ENCODE data around the gene GLYR1.
A peak's percentile ranks its signal among the peaks of the same experiment; 100 is the strongest.
"Not testable (repeated sequence)": the region's sequence is repeated elsewhere in the genome, so short reads cannot be mapped to it uniquely, and the experiment has no call there.

GLYR1 gene

DNA sequence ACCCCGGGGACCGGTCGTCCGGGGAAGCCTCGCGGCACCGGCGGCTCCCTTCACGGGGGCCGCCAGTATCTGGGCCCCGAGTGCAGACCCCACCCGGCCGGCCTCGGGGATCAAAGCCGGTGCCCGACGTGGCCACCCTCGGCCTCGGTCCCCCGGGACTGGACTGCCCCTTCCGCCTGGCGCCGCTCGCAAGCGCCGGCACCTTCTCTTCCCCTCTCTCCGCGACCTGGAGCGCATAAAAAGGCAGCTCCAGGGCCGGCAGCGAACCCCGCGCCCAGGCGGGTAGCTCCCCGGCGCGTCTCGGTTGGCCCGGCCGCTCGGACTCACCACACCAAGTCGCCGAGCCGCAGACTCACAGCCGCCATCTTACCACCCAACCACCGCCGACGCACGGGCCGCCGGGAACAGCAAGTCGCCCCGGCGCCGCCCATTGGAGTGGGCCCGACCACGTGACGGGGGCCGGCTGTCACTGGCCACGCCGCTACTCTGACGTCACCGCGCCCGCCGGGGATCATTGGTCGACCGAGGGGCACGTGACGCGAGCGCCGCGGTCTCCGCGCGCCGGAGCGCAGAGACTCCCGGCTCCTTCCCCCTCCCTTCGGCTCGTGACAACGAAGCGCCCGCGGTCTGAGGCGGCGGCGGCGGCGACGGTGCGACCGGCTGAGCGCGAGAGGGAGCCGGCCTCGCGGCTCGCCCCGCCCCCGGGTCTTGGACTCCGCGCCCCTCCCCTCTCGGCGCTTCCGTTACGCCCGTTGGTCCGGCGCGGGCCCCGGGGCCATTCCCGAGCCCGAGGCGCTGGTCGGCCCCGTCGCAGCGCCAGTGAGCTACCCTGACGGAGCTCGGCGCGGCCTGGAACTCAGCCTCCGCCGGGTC lies at the start of gene GLYR1, which contains the start of gene UBN1:
Gene GLYR1, minus strand, starts transcription at position 388 of the 873 bp plus-strand sequence. Its CDS starts 23 bp downstream, at position 365.
Gene UBN1, plus strand, starts transcription at position 581 of the 873 bp plus-strand sequence. CDS start 5,437 bp downstream, outside the sequence.
- CTCF ChIA-PET = interaction anchor here (0.9 to 2.3 kb wide), 7 partner anchors 10 to 111 kb away, joined by 3 to 18 read pairs (median 4); partner anchors contain the start of gene SEC14L5
- peak within 1 kb of the TSS; percentile 72 for H3K4me3 ChIP-seq (ENCODE audit: low read depth, low read length)
- POLR2A ChIA-PET = interaction anchor here (0.6 to 1.5 kb wide), 4 partner anchors 10 to 98 kb away, joined by 3 to 5 read pairs (median 3); no protein-coding TSS in a partner anchor
- TF ChIP-seq, protein P1, sequence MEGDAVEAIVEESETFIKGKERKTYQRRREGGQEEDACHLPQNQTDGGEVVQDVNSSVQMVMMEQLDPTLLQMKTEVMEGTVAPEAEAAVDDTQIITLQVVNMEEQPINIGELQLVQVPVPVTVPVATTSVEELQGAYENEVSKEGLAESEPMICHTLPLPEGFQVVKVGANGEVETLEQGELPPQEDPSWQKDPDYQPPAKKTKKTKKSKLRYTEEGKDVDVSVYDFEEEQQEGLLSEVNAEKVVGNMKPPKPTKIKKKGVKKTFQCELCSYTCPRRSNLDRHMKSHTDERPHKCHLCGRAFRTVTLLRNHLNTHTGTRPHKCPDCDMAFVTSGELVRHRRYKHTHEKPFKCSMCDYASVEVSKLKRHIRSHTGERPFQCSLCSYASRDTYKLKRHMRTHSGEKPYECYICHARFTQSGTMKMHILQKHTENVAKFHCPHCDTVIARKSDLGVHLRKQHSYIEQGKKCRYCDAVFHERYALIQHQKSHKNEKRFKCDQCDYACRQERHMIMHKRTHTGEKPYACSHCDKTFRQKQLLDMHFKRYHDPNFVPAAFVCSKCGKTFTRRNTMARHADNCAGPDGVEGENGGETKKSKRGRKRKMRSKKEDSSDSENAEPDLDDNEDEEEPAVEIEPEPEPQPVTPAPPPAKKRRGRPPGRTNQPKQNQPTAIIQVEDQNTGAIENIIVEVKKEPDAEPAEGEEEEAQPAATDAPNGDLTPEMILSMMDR (IDR thresholded peaks at IDR 0.05; ENCODE audit: insufficient read depth, low read length, missing control alignments) = no peak
- DNase-seq (ENCODE audit: low read depth, low spot score) = peak; percentile 41

- DNase-seq (ENCODE audit: low read depth, low spot score); CTCF ChIA-PET; POLR2A ChIA-PET; H3K4me3 ChIP-seq (ENCODE audit: low read depth, low read length): not testable (repeated sequence)
Measured at GRCh38 chr16:4896761-4897160, 49.7 kb upstream of the GLYR1 start.

- TF ChIP-seq, protein P1 (IDR thresholded peaks at IDR 0.05; ENCODE audit: insufficient read depth, low read length, missing control alignments) = no peak
- POLR2A ChIA-PET = interaction anchor here (0.6 kb wide), 1 partner anchor 20 kb away, joined by 3 read pairs; no protein-coding TSS in a partner anchor
- CTCF ChIA-PET = no interaction called here
- no peak overlapping the region for H3K4me3 ChIP-seq (ENCODE audit: low read depth, low read length)
- DNase-seq (ENCODE audit: low read depth, low spot score) = no peak
Measured at GRCh38 chr16:4895366-4895765, 48.3 kb upstream of the GLYR1 start.

GRCh38 chr16:4894276-4895150 lies 47.4 kb upstream of the GLYR1 start:
- POLR2A ChIA-PET = no interaction called here
- CTCF ChIA-PET = no interaction called here
- TF ChIP-seq, protein P1 (IDR thresholded peaks at IDR 0.05; ENCODE audit: insufficient read depth, low read length, missing control alignments) = no peak
- H3K4me3 ChIP-seq (ENCODE audit: low read depth, low read length) = no peak overlapping the region
- DNase-seq (ENCODE audit: low read depth, low spot score) = no peak

DNA sequence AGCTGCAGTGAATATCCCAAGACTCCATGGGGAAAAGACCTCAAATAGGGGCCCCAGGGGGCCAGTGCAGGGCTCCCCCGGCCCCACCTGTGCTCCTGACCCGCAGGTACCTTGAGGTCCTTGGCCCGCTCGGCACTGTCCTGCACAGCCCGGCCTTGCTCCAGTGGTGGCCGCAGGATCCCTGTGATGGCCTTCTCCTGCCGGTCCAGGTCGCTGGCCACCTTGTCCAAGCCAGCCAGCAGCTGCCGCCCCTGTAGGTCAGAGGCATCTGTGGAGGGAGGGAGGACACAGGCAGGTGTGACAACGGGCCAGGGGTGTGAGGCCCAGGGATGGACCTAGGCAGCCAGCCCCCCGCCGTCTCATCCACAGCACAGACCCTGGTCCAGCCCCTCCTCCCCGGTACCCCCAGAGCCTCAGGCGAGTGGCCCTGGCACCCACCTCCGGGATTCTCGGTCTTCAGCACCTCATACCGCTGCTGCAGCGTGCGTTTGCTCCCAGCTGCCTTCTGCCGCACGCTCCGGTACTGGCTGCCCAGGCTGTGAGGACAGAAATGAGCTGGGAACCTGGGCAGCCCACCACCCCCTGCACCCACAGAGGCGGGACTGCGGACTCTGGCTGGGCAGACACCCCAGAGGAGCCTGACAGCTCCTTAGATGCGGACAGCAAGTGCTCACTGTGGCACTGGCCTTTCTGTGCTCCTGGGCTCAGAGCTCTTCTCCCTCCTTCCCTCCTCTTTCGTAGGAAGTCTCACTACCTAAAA lies 46.2 kb upstream of the GLYR1 start:
- ChIA-PET POLR2A (interaction anchor here (1.5 kb wide), 1 partner anchor 18 kb away, joined by 3 read pairs; no protein-coding TSS in a partner anchor), CTCF (interaction anchor here (0.9 kb wide), 1 partner anchor 43 kb away, joined by 5 read pairs; no protein-coding TSS in a partner anchor)
- TF ChIP-seq, protein P1 (IDR thresholded peaks at IDR 0.05; ENCODE audit: insufficient read depth, low read length, missing control alignments) = no peak
- no peak overlapping the region for H3K4me3 ChIP-seq (ENCODE audit: low read depth, low read length)
- DNase-seq (ENCODE audit: low read depth, low spot score) = no peak

Measured in AG04449 (cell line).